ENCODE results near the gene ZCCHC17. TPM values are rescaled to one million over a fixed set of nuclear protein-coding genes. Genes with fewer than 3 reads are reported as not detected.

ZCCHC17 gene
- total and polyA plus RNA-seq, 10 donors = 16.1 to 31.7 (median 20.3) TPM

DNA sequence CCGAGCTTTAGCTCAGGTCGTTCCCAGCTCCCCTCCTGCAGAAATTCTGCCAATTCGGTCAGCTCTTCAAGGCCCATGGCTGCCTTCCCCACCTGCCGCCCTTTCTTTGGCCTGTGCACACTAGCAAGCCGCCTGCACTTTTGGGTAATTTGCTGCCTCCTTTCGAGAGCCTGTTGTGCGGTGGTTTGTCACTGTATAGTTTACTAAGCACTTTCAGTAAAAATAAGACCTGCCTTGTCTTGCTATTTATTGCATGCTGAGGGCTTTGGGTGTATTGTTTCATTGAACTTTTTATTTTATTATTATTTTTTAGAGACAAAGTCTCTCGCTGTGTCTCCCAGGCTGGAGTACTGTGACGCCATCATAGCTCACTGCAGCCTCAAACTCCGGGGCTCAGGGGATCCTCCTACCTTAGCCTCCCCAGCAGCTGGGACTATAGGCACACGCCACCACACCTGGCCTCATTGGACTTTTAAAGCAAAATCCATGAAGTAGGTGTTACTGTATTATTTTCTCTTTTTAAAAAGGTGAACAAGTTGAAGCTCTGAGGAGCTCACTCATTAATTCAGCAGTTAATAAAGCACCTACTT lies 77.2 kb downstream of the ZCCHC17 start:
- TF ChIP-seq CTCF (IDR thresholded peaks at IDR 0.05 in 8 of 11, conservative IDR thresholded peaks at IDR 0.05 in 3 of 11) = no peak
- TF ChIP-seq POLR2A (IDR thresholded peaks at IDR 0.05) = no peak
- no peak for TF ChIP-seq POLR2AphosphoS5 (IDR thresholded peaks at IDR 0.05)
- no peaks in the 10 kb centered on the region for H3K9me3 ChIP-seq
- H3K36me3 ChIP-seq = no peaks in the 10 kb centered on the region
- peak overlapping the region in 3 of 8 donors; percentile 52 to 62 (median 60) for H3K27ac ChIP-seq
- H3K27me3 ChIP-seq (replicated peaks in 1 of 7) = peaks cover 0 to 15% (median 0%) of the 10 kb centered on the region in 7 donors
- intact Hi-C loops (cut with DNase I; ENCODE audit: low total_unique reads) = no loop called here
- DNase-seq = no peak
- peaks cover 4 to 44% (median 25%) of the 10 kb centered on the region in 6 donors for H3K4me1 ChIP-seq
- H3K4me3 ChIP-seq = peak overlapping the region in 6 of 8 donors; percentile 19 to 62 (median 24)
- 37 to 40% (median 38%) methylated on average over 11 of the region's 11 CpGs for WGBS, 5 donors

DNA sequence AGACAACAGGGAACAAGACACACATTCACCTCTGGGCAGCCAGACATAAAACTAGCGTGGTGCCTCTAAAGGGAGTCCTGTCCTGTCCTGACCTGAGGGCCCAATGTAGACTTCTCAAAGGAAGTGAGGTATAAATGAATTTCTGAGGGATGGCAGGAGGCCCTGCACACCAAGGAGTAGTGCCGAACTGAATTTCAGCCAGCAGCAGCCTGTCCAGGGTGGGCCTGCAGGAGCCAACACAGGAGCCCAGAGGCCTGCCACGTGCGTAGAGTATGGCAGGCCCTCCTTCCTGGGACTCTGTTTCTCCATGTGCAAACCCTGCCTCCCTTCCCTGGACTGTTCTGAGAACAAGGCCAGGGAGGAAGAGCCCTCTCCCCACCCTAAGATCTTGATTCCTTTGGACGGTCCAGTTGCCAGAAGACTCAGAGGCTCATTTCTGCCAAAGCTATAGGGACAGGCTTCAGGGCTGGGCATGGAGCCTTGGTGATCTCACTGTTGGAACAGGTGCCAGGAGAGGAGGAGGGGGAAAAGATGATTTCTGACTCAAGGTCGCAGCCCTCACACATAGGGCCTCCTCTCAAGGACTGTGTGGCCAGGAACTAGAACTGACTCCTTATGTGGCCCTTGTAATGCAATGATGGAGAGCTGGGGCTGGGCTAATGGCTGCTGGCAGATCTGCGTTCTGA lies 77.8 kb downstream of the ZCCHC17 start:
- 87 to 97% (median 91%) methylated on average over 6 to 7 of the region's 7 CpGs for WGBS, 5 donors
- DNase-seq = no peak
- TF ChIP-seq POLR2AphosphoS5 (IDR thresholded peaks at IDR 0.05) = no peak
- TF ChIP-seq POLR2A (IDR thresholded peaks at IDR 0.05) = no peak
- no peak for TF ChIP-seq CTCF (IDR thresholded peaks at IDR 0.05 in 8 of 11, conservative IDR thresholded peaks at IDR 0.05 in 3 of 11)
- intact Hi-C loops (cut with DNase I; ENCODE audit: low total_unique reads) = no loop called here
- Histone ChIP-seq H3K4me1 (peaks cover 4 to 40% (median 25%) of the 10 kb centered on the region in 6 donors), H3K36me3 (no peaks in the 10 kb centered on the region), H3K27ac (no peak overlapping the region), H3K27me3 (replicated peaks in 1 of 7) (peaks cover 0 to 18% (median 0%) of the 10 kb centered on the region in 7 donors), H3K4me3 (no peak overlapping the region), H3K9me3 (no peaks in the 10 kb centered on the region)

GRCh38 chr1:31376375-31377134 lies 79.7 kb downstream of the ZCCHC17 start:
- no peak for DNase-seq
- H3K36me3 ChIP-seq = no peaks in the 10 kb centered on the region
- H3K27me3 ChIP-seq (replicated peaks in 1 of 7) = peaks cover 0 to 18% (median 0%) of the 10 kb centered on the region in 7 donors
- H3K27ac ChIP-seq = no peak overlapping the region
- WGBS, 5 donors = 79 to 84% (median 80%) methylated on average over 8 of the region's 8 CpGs
- intact Hi-C loops (cut with DNase I; ENCODE audit: low total_unique reads) = no loop called here
- peaks cover 4 to 31% (median 23%) of the 10 kb centered on the region in 6 donors for H3K4me1 ChIP-seq
- TF ChIP-seq POLR2AphosphoS5 (IDR thresholded peaks at IDR 0.05) = no peak
- TF ChIP-seq POLR2A (IDR thresholded peaks at IDR 0.05) = no peak
- no peak for TF ChIP-seq CTCF (IDR thresholded peaks at IDR 0.05 in 8 of 11, conservative IDR thresholded peaks at IDR 0.05 in 3 of 11)
- no peak overlapping the region for H3K4me3 ChIP-seq
- no peaks in the 10 kb centered on the region for H3K9me3 ChIP-seq

Measured in spleen (tissue), 11 donors.